ENCODE data around the gene KRT25. TPM values are rescaled to one million over a fixed set of nuclear protein-coding genes. Genes with fewer than 3 reads are reported as not detected.
"Not testable (repeated sequence)": the region's sequence is repeated elsewhere in the genome, so short reads cannot be mapped to it uniquely, and the experiment has no call there.

Gene KRT25
- total and polyA plus RNA-seq, 4 experiments from 2014 or later, result not detected

DNA sequence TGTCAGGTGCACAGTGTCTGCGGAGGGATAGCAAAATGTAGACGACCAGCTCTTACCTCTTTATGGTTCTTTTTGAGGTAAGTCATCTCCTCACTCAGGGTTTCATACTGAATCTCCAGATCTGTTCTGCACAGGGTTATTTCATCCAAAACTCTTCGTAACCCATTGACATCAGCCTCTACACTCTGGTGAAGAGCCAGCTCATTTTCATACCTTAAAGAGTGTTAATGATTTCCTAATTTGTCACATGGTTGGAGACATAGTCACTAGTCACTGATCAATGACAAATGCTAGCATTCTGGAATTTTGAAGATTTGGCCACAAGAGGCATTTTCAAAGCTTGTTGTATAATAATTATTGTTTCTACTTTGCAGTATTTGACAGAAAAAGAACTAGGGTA, 1.3 kb downstream of the KRT25 start:
- peaks cover 4% of the 10 kb centered on the region for H3K27me3 ChIP-seq (ENCODE audit: insufficient read depth, low read length)
- H3K4me3 ChIP-seq (ENCODE audit: low read length in 2 of 2), result no peak overlapping the region
- H3K36me3 Mint-ChIP-seq, result no peaks in the 10 kb centered on the region
- no peaks in the 10 kb centered on the region for H3K36me3 ChIP-seq (ENCODE audit: insufficient read depth, low read length)
- H3K4me1 ChIP-seq (ENCODE audit: insufficient read depth, low read length), result no peaks in the 10 kb centered on the region
- H3K27ac Mint-ChIP-seq, result no peak overlapping the region
- POLR2A ChIA-PET (ENCODE audit: partially characterized antibody), result no interaction called here
- no peak overlapping the region for H3K4me3 Mint-ChIP-seq
- peaks cover 3 to 14% (median 12%) of the 10 kb centered on the region in 8 donors for H3K9me3 Mint-ChIP-seq
- CTCF ChIA-PET (ENCODE audit: partially characterized antibody), result no interaction called here
- no peak for DNase-seq
- H3K27me3 Mint-ChIP-seq, result peaks cover 30 to 43% of the 10 kb centered on the region in 2 donors
- H3K4me1 Mint-ChIP-seq, result no peaks in the 10 kb centered on the region
- intact Hi-C loops (cut with micrococcal nuclease), result no loop called here
- H3K9me3 ChIP-seq (ENCODE audit: control insufficient read depth in 1 of 2, low read length in 2 of 2), result no peaks in the 10 kb centered on the region
- H3K27ac ChIP-seq (ENCODE audit: low read depth, low read length), result no peak overlapping the region

DNA sequence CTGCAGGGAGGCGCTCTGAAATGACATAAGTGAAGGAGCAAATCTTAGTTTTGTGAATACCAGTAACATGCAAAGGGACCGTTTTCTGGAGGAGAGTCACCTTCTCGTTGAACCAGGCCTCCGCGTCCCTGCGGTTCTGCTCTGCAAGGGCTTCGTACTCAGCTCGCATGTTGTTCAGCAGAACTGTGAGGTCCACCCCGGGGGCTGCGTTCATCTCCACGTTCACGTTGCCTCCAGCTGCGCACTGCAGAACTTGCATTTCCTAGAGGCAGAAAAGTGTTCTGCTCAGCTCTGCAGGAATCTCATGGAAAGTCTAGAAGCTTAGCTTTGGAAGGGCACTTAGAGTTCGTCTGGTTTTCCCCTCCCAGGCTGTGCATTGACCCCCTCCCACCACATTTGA, 4.1 kb downstream of the KRT25 start:
- Histone ChIP-seq H3K9me3 (ENCODE audit: control insufficient read depth in 1 of 2, low read length in 2 of 2) (no peaks in the 10 kb centered on the region), H3K27ac (ENCODE audit: low read depth, low read length) (no peak overlapping the region), H3K36me3 (ENCODE audit: insufficient read depth, low read length) (no peaks in the 10 kb centered on the region), H3K4me1 (ENCODE audit: insufficient read depth, low read length) (no peaks in the 10 kb centered on the region), H3K4me3 (ENCODE audit: low read length in 2 of 2) (no peak overlapping the region), H3K27me3 (ENCODE audit: insufficient read depth, low read length) (peaks cover 4% of the 10 kb centered on the region)
- ChIA-PET POLR2A (ENCODE audit: partially characterized antibody) (no interaction called here), CTCF (ENCODE audit: partially characterized antibody) (no interaction called here)
- H3K9me3 Mint-ChIP-seq, result peaks cover 0 to 8% (median 0%) of the 10 kb centered on the region in 8 donors
- DNase-seq, result no peak
- H3K36me3 Mint-ChIP-seq, result no peaks in the 10 kb centered on the region
- H3K27ac Mint-ChIP-seq, result no peak overlapping the region
- H3K27me3 Mint-ChIP-seq, result peaks cover 34 to 43% of the 10 kb centered on the region in 2 donors
- H3K4me3 Mint-ChIP-seq, result no peak overlapping the region
- intact Hi-C loops (cut with micrococcal nuclease), result no loop called here
- no peaks in the 10 kb centered on the region for H3K4me1 Mint-ChIP-seq

- peaks cover 0 to 8% (median 0%) of the 10 kb centered on the region in 8 donors for H3K9me3 Mint-ChIP-seq
- Histone ChIP-seq H3K36me3 (ENCODE audit: insufficient read depth, low read length) (no peaks in the 10 kb centered on the region), H3K4me3 (ENCODE audit: low read length in 2 of 2) (no peak overlapping the region), H3K9me3 (ENCODE audit: control insufficient read depth in 1 of 2, low read length in 2 of 2) (no peaks in the 10 kb centered on the region), H3K27me3 (ENCODE audit: insufficient read depth, low read length) (peaks cover 4% of the 10 kb centered on the region), H3K4me1 (ENCODE audit: insufficient read depth, low read length) (no peaks in the 10 kb centered on the region), H3K27ac (ENCODE audit: low read depth, low read length) (no peak overlapping the region)
- no peak for DNase-seq
- intact Hi-C loops (cut with micrococcal nuclease), result no loop called here
- H3K4me3 Mint-ChIP-seq, result no peak overlapping the region
- H3K36me3 Mint-ChIP-seq, result no peaks in the 10 kb centered on the region
- H3K27me3 Mint-ChIP-seq, result peaks cover 35 to 42% of the 10 kb centered on the region in 2 donors
- no peaks in the 10 kb centered on the region for H3K4me1 Mint-ChIP-seq
- CTCF ChIA-PET (ENCODE audit: partially characterized antibody), result no interaction called here
- POLR2A ChIA-PET (ENCODE audit: partially characterized antibody), result no interaction called here
- H3K27ac Mint-ChIP-seq, result no peak overlapping the region
Measured at GRCh38 chr17:40750391-40750790, 4.7 kb downstream of the KRT25 start.

- peaks cover 0 to 14% (median 1%) of the 10 kb centered on the region in 8 donors for H3K9me3 Mint-ChIP-seq
- H3K36me3 ChIP-seq (ENCODE audit: insufficient read depth, low read length); H3K4me1 Mint-ChIP-seq; DNase-seq; H3K4me1 ChIP-seq (ENCODE audit: insufficient read depth, low read length); H3K4me3 ChIP-seq (ENCODE audit: low read length in 2 of 2); H3K27me3 ChIP-seq (ENCODE audit: insufficient read depth, low read length); H3K36me3 Mint-ChIP-seq; H3K9me3 ChIP-seq (ENCODE audit: control insufficient read depth in 1 of 2, low read length in 2 of 2); POLR2A ChIA-PET (ENCODE audit: partially characterized antibody); H3K4me3 Mint-ChIP-seq; H3K27ac Mint-ChIP-seq; intact Hi-C loops (cut with micrococcal nuclease); CTCF ChIA-PET (ENCODE audit: partially characterized antibody); H3K27ac ChIP-seq (ENCODE audit: low read depth, low read length): not testable (repeated sequence)
- H3K27me3 Mint-ChIP-seq, result peaks cover 36 to 45% of the 10 kb centered on the region in 2 donors
Measured at GRCh38 chr17:40748666-40749065, 6.5 kb downstream of the KRT25 start.

DNA sequence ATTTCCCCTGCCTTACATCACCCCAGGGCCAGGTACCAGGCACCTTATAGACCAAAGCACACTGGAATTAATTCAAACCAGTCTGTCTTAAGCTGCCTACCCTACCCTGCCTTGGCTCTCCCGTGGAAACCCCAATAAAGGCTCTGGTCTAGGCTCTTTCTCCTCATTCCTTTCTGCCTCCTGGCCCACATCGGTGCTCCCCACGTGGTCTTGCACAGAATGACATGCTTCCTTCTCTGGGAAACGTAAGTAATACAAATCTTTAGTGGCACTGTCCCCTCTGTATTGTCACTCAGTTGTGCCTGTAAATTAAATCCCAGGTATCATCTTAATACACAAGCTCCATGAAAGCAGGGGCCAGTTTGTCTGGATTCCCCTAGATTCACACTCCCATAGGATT, 16.6 kb downstream of the KRT25 start:
- Histone ChIP-seq H3K27ac (ENCODE audit: low read depth, low read length) (no peak overlapping the region), H3K4me1 (ENCODE audit: insufficient read depth, low read length) (no peaks in the 10 kb centered on the region), H3K36me3 (ENCODE audit: insufficient read depth, low read length) (no peaks in the 10 kb centered on the region), H3K27me3 (ENCODE audit: insufficient read depth, low read length) (peaks cover 7% of the 10 kb centered on the region), H3K4me3 (ENCODE audit: low read length in 2 of 2) (no peak overlapping the region), H3K9me3 (ENCODE audit: control insufficient read depth in 1 of 2, low read length in 2 of 2) (no peaks in the 10 kb centered on the region)
- intact Hi-C loops (cut with micrococcal nuclease), result no loop called here
- H3K27me3 Mint-ChIP-seq, result peaks cover 20 to 25% of the 10 kb centered on the region in 2 donors
- POLR2A ChIA-PET (ENCODE audit: partially characterized antibody), result interaction anchor here (0.6 kb wide), 1 partner anchor 927 kb away, joined by 3 read pairs; no protein-coding TSS in a partner anchor
- H3K36me3 Mint-ChIP-seq, result peaks cover 0 to 7% of the 10 kb centered on the region in 2 donors
- no peak overlapping the region for H3K4me3 Mint-ChIP-seq
- peaks cover 0 to 13% (median 10%) of the 10 kb centered on the region in 8 donors for H3K9me3 Mint-ChIP-seq
- CTCF ChIA-PET (ENCODE audit: partially characterized antibody), result no interaction called here
- H3K27ac Mint-ChIP-seq, result no peak overlapping the region
- H3K4me1 Mint-ChIP-seq, result no peaks in the 10 kb centered on the region
- DNase-seq, result no peak

DNA sequence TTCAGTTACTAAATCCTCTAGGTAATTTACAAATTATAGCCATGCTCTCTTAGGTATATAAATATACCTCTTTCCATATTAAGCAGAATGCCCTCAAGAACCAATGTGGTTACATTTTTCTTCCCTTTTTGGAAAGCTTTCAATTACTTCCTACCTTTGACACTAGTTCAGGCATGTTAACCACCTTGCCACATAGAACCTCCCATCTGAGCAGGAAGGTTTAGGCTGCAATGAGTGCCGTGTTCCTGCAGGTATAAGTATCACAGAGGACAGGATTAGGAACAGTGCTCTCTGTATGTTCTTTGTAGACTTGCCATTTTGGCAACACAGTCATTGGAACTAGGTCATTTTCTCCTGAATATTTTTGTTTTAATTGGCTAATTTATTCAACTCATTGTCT, 20.1 kb downstream of the KRT25 start:
- Mint-ChIP-seq H3K4me3 (no peak overlapping the region), H3K36me3 (no peaks in the 10 kb centered on the region), H3K27ac (no peak overlapping the region), H3K9me3 (peaks cover 0 to 2% (median 0%) of the 10 kb centered on the region in 8 donors), H3K27me3 (peaks cover 13 to 15% of the 10 kb centered on the region in 2 donors), H3K4me1 (no peaks in the 10 kb centered on the region)
- ChIA-PET CTCF (ENCODE audit: partially characterized antibody) (no interaction called here), POLR2A (ENCODE audit: partially characterized antibody) (no interaction called here)
- Histone ChIP-seq H3K27me3 (ENCODE audit: insufficient read depth, low read length) (peaks cover 10% of the 10 kb centered on the region), H3K4me3 (ENCODE audit: low read length in 2 of 2) (no peak overlapping the region), H3K36me3 (ENCODE audit: insufficient read depth, low read length) (no peaks in the 10 kb centered on the region), H3K27ac (ENCODE audit: low read depth, low read length) (no peak overlapping the region), H3K4me1 (ENCODE audit: insufficient read depth, low read length) (no peaks in the 10 kb centered on the region), H3K9me3 (ENCODE audit: control insufficient read depth in 1 of 2, low read length in 2 of 2) (no peaks in the 10 kb centered on the region)
- no peak for DNase-seq
- intact Hi-C loops (cut with micrococcal nuclease), result no loop called here

- Mint-ChIP-seq H3K9me3 (peaks cover 0 to 2% (median 0%) of the 10 kb centered on the region in 8 donors), H3K36me3 (no peaks in the 10 kb centered on the region), H3K4me3 (no peak overlapping the region), H3K27ac (no peak overlapping the region), H3K27me3 (peaks cover 13 to 17% of the 10 kb centered on the region in 2 donors), H3K4me1 (no peaks in the 10 kb centered on the region)
- no peak for DNase-seq
- ChIA-PET CTCF (ENCODE audit: partially characterized antibody) (no interaction called here), POLR2A (ENCODE audit: partially characterized antibody) (no interaction called here)
- no peak overlapping the region for H3K4me3 ChIP-seq (ENCODE audit: low read length in 2 of 2)
- H3K9me3 ChIP-seq (ENCODE audit: control insufficient read depth in 1 of 2, low read length in 2 of 2), result no peaks in the 10 kb centered on the region
- peaks cover 10% of the 10 kb centered on the region for H3K27me3 ChIP-seq (ENCODE audit: insufficient read depth, low read length)
- no peaks in the 10 kb centered on the region for H3K36me3 ChIP-seq (ENCODE audit: insufficient read depth, low read length)
- no peaks in the 10 kb centered on the region for H3K4me1 ChIP-seq (ENCODE audit: insufficient read depth, low read length)
- intact Hi-C loops (cut with micrococcal nuclease), result no loop called here
- no peak overlapping the region for H3K27ac ChIP-seq (ENCODE audit: low read depth, low read length)
Measured at GRCh38 chr17:40734018-40734417, 21.1 kb downstream of the KRT25 start.

GRCh38 chr17:40730970-40731369, 24.2 kb downstream of the KRT25 start:
- H3K27ac Mint-ChIP-seq, result no peak overlapping the region
- Histone ChIP-seq H3K36me3 (ENCODE audit: insufficient read depth, low read length) (no peaks in the 10 kb centered on the region), H3K4me3 (ENCODE audit: low read length in 2 of 2) (no peak overlapping the region), H3K4me1 (ENCODE audit: insufficient read depth, low read length) (no peaks in the 10 kb centered on the region), H3K27ac (ENCODE audit: low read depth, low read length) (no peak overlapping the region), H3K27me3 (ENCODE audit: insufficient read depth, low read length) (peaks cover 10% of the 10 kb centered on the region), H3K9me3 (ENCODE audit: control insufficient read depth in 1 of 2, low read length in 2 of 2) (no peaks in the 10 kb centered on the region)
- peaks cover 14 to 20% of the 10 kb centered on the region in 2 donors for H3K27me3 Mint-ChIP-seq
- no peaks in the 10 kb centered on the region for H3K36me3 Mint-ChIP-seq
- H3K4me1 Mint-ChIP-seq, result no peaks in the 10 kb centered on the region
- no peaks in the 10 kb centered on the region for H3K9me3 Mint-ChIP-seq
- H3K4me3 Mint-ChIP-seq, result no peak overlapping the region
- DNase-seq, result no peak
- ChIA-PET POLR2A (ENCODE audit: partially characterized antibody) (no interaction called here), CTCF (ENCODE audit: partially characterized antibody) (interaction anchor here (1.0 to 2.3 kb wide), 2 partner anchors 106 to 110 kb away, joined by 3 to 9 read pairs; no protein-coding TSS in a partner anchor)
- intact Hi-C loops (cut with micrococcal nuclease), result no loop called here
